ENCODE results near the gene GPR157.

GRCh38 chr1:9079988-9080704 lies 48.8 kb downstream of the GPR157 start:
- TF ChIP-seq REST (IDR thresholded peaks at IDR 0.05; ENCODE audit: insufficient read depth in 1 of 2, low read depth in 2 of 2, low read length in 2 of 2) (no peak), TAF1 (IDR thresholded peaks at IDR 0.05; ENCODE audit: borderline replicate concordance, insufficient read depth, low read length) (no peak)

Data from PFSK-1 (cell line).